Trophoblast cell (in vitro differentiated cells and primary cell): ENCODE measurements around the gene LDB2.

ENCODE experiments used
- DNase-seq, 2 donors: peaks; one replicate each; pipeline ENCODE4 v3.0.0-alpha.2; 2016
- H2AFZ ChIP-seq: 2 replicates; pipeline ENCODE4 v1.6.1; 2013; ENCODE audit warnings: low read length, moderate library complexity, mild to moderate bottlenecking; ENCODE audit not compliant: insufficient read depth, poor library complexity
- H2AK5ac ChIP-seq: 2 replicates; pipeline ENCODE4 v1.6.1; 2013; ENCODE audit warnings: mild to moderate bottlenecking, low read length
- H2BK120ac ChIP-seq: 2 replicates; pipeline ENCODE4 v1.6.1; 2013; ENCODE audit warnings: low read length, mild to moderate bottlenecking, moderate library complexity; ENCODE audit not compliant: insufficient read depth, poor library complexity
- H2BK12ac ChIP-seq: 2 replicates; pipeline ENCODE4 v1.6.1; 2013; ENCODE audit warnings: mild to moderate bottlenecking, low read length, moderate library complexity
- H2BK5ac ChIP-seq: 2 replicates; pipeline ENCODE4 v1.6.1; 2013; ENCODE audit warnings: low read length, low read depth, moderate library complexity, mild to moderate bottlenecking; ENCODE audit not compliant: poor library complexity
- H3K14ac ChIP-seq: 2 replicates; pipeline ENCODE4 v1.6.1; 2013; ENCODE audit warnings: mild to moderate bottlenecking, low read length
- H3K18ac ChIP-seq: 2 replicates; pipeline ENCODE4 v1.6.1; 2013; ENCODE audit warnings: mild to moderate bottlenecking, low read length
- H3K23ac ChIP-seq: 2 replicates; pipeline ENCODE4 v1.6.1; 2013; ENCODE audit warnings: low read length
- H3K27ac ChIP-seq: 2 replicates; pipeline ENCODE4 v1.5.1; 2013; ENCODE audit warnings: low read depth, mild to moderate bottlenecking, inconsistent platforms, low read length, moderate library complexity
- H3K27me3 ChIP-seq: 2 replicates; pipeline ENCODE4 v1.6.1; 2013; ENCODE audit warnings: inconsistent platforms, mild to moderate bottlenecking, low read length, moderate library complexity; ENCODE audit not compliant: insufficient read depth
- H3K36me3 ChIP-seq, 2 experiments: 1 replicate in 1 of 2; 2 replicates in 1 of 2; pipeline ENCODE4 v1.6.1; 2013; ENCODE audit warnings: low read length in 2 of 2, mild to moderate bottlenecking in 2 of 2, moderate library complexity in 1 of 2; ENCODE audit not compliant: insufficient read depth in 2 of 2, control insufficient read depth in 1 of 2
- H3K4ac ChIP-seq: 2 replicates; pipeline ENCODE4 v1.6.1; 2013; ENCODE audit warnings: low read depth, mild to moderate bottlenecking, low read length, moderate library complexity
- H3K4me1 ChIP-seq, 2 experiments: 1 replicate in 1 of 2; 2 replicates in 1 of 2; pipeline ENCODE4 v1.6.1; 2013; ENCODE audit warnings: low read length in 2 of 2, mild to moderate bottlenecking in 2 of 2, moderate library complexity in 1 of 2; ENCODE audit not compliant: insufficient read depth in 2 of 2, control insufficient read depth in 1 of 2
- H3K4me2 ChIP-seq: 2 replicates; pipeline ENCODE4 v1.6.1; 2013; ENCODE audit warnings: inconsistent platforms, mild to moderate bottlenecking, low read length, moderate library complexity
- H3K4me3 ChIP-seq: 2 replicates; pipeline ENCODE4 v1.5.1; 2013; ENCODE audit warnings: mild to moderate bottlenecking, low read depth, low read length, inconsistent platforms
- H3K79me1 ChIP-seq: one replicate; pipeline ENCODE4 v1.6.1; 2013; ENCODE audit warnings: low read length
- H3K79me2 ChIP-seq: 2 replicates; pipeline ENCODE4 v1.6.1; 2013; ENCODE audit warnings: low read length, mild to moderate bottlenecking; ENCODE audit not compliant: control insufficient read depth, insufficient read depth, poor library complexity
- H3K9ac ChIP-seq: 2 replicates; pipeline ENCODE4 v1.6.1; 2013; ENCODE audit warnings: mild to moderate bottlenecking, low read length
- H3K9me3 ChIP-seq: 2 replicates; pipeline ENCODE4 v1.6.1; 2013; ENCODE audit warnings: low read depth, mild to moderate bottlenecking, control low read depth, inconsistent platforms, low read length; ENCODE audit not compliant: insufficient read depth
- H4K12ac ChIP-seq: 2 replicates; pipeline ENCODE4 v1.6.1; 2013; ENCODE audit warnings: low read depth, mild to moderate bottlenecking, low read length, moderate library complexity
- H4K8ac ChIP-seq: 2 replicates; pipeline ENCODE4 v1.6.1; 2013; ENCODE audit warnings: low read depth, mild to moderate bottlenecking, low read length, moderate library complexity
- H4K91ac ChIP-seq: one replicate; pipeline ENCODE4 v1.6.1; 2013; ENCODE audit warnings: low read depth, mild to moderate bottlenecking, low read length, moderate library complexity
- WGBS: extraction: QIAGEN DNeasy Blood & Tissue Kit; methylation state at CpG from one replicate; pipeline ENCODE4 v1.1.7; 2013; ENCODE audit warnings: missing lambda C conversion rate; ENCODE audit not compliant: insufficient read length, insufficient coverage; ENCODE audit errors: extremely low coverage; 5-methylcytosine and 5-hydroxymethylcytosine counted together

Gene LDB2

GRCh38 chr4:16670727-16671126, 227.7 kb downstream of the LDB2 start:
- no peak overlapping the region for H2BK12ac ChIP-seq
- no peak overlapping the region for H2AFZ ChIP-seq
- no peak overlapping the region for H2AK5ac ChIP-seq
- no peak overlapping the region for H3K14ac ChIP-seq
- no peak overlapping the region for H2BK120ac ChIP-seq
- no peaks in the 10 kb centered on the region for H3K36me3 ChIP-seq
- H3K79me2 ChIP-seq, result no peaks in the 10 kb centered on the region
- no peak overlapping the region for H3K4me2 ChIP-seq
- no peak for DNase-seq
- no peak overlapping the region for H2BK5ac ChIP-seq
- whole genome bisulfite sequencing, result no CpG with 5 or more reads among the region's 1 CpG
- no peak overlapping the region for H4K8ac ChIP-seq
- H3K9me3 ChIP-seq, result no peaks in the 10 kb centered on the region
- no peak overlapping the region for H3K27ac ChIP-seq
- no peaks in the 10 kb centered on the region for H3K79me1 ChIP-seq
- H4K12ac ChIP-seq, result no peak overlapping the region
- no peak overlapping the region for H3K23ac ChIP-seq
- H3K18ac ChIP-seq, result no peak overlapping the region
- no peaks in the 10 kb centered on the region for H3K27me3 ChIP-seq
- no peak overlapping the region for H4K91ac ChIP-seq
- no peak overlapping the region for H3K4me3 ChIP-seq
- H3K4ac ChIP-seq, result no peak overlapping the region
- no peak overlapping the region for H3K9ac ChIP-seq
- H3K4me1 ChIP-seq, result no peaks in the 10 kb centered on the region

GRCh38 chr4:16669036-16669435, 229.4 kb downstream of the LDB2 start:
- no peak overlapping the region for H2AFZ ChIP-seq
- no peak overlapping the region for H3K4ac ChIP-seq
- H2BK120ac ChIP-seq, result no peak overlapping the region
- H3K27me3 ChIP-seq, result no peaks in the 10 kb centered on the region
- H3K18ac ChIP-seq, result no peak overlapping the region
- H4K91ac ChIP-seq, result no peak overlapping the region
- H4K12ac ChIP-seq, result no peak overlapping the region
- no peak overlapping the region for H3K4me3 ChIP-seq
- H3K4me1 ChIP-seq, result no peaks in the 10 kb centered on the region
- no peak overlapping the region for H4K8ac ChIP-seq
- H3K27ac ChIP-seq, result no peak overlapping the region
- no peak overlapping the region for H2AK5ac ChIP-seq
- no peaks in the 10 kb centered on the region for H3K9me3 ChIP-seq
- H3K14ac ChIP-seq, result no peak overlapping the region
- H2BK12ac ChIP-seq, result no peak overlapping the region
- no peaks in the 10 kb centered on the region for H3K79me2 ChIP-seq
- H3K4me2 ChIP-seq, result no peak overlapping the region
- H2BK5ac ChIP-seq, result no peak overlapping the region
- H3K36me3 ChIP-seq, result no peaks in the 10 kb centered on the region
- no peak overlapping the region for H3K9ac ChIP-seq
- H3K79me1 ChIP-seq, result no peaks in the 10 kb centered on the region
- DNase-seq, result no peak
- no peak overlapping the region for H3K23ac ChIP-seq

- WGBS, result no CpG with 5 or more reads among the region's 1 CpG
- H2AFZ ChIP-seq, result no peak overlapping the region
- H3K4me1 ChIP-seq, result no peaks in the 10 kb centered on the region
- H2BK120ac ChIP-seq, result no peak overlapping the region
- no peak overlapping the region for H3K4ac ChIP-seq
- H3K9me3 ChIP-seq, result no peaks in the 10 kb centered on the region
- no peak for DNase-seq
- no peaks in the 10 kb centered on the region for H3K79me2 ChIP-seq
- no peak overlapping the region for H3K4me3 ChIP-seq
- H3K4me2 ChIP-seq, result no peak overlapping the region
- H4K8ac ChIP-seq, result no peak overlapping the region
- no peak overlapping the region for H3K9ac ChIP-seq
- no peak overlapping the region for H3K14ac ChIP-seq
- no peak overlapping the region for H2AK5ac ChIP-seq
- no peaks in the 10 kb centered on the region for H3K36me3 ChIP-seq
- no peak overlapping the region for H4K91ac ChIP-seq
- H3K23ac ChIP-seq, result no peak overlapping the region
- H3K18ac ChIP-seq, result no peak overlapping the region
- H3K27me3 ChIP-seq, result no peaks in the 10 kb centered on the region
- H4K12ac ChIP-seq, result no peak overlapping the region
- no peak overlapping the region for H2BK5ac ChIP-seq
- H3K27ac ChIP-seq, result no peak overlapping the region
- H2BK12ac ChIP-seq, result no peak overlapping the region
- no peaks in the 10 kb centered on the region for H3K79me1 ChIP-seq
These were observed 230.0 kb downstream of the LDB2 start for GRCh38 chr4:16668488-16668887.

GRCh38 chr4:16667464-16667863, 231.0 kb downstream of the LDB2 start:
- Histone ChIP-seq H3K23ac (no peak overlapping the region), H2BK5ac (no peak overlapping the region), H3K36me3 (no peaks in the 10 kb centered on the region), H2BK120ac (no peak overlapping the region), H3K4me2 (no peak overlapping the region), H3K4me1 (no peaks in the 10 kb centered on the region), H2AK5ac (no peak overlapping the region), H2AFZ (no peak overlapping the region), H3K79me1 (no peaks in the 10 kb centered on the region), H3K9ac (no peak overlapping the region), H4K91ac (no peak overlapping the region), H3K4ac (no peak overlapping the region), H3K9me3 (no peaks in the 10 kb centered on the region), H3K18ac (no peak overlapping the region), H3K27me3 (no peaks in the 10 kb centered on the region), H4K12ac (no peak overlapping the region), H2BK12ac (no peak overlapping the region), H3K79me2 (no peaks in the 10 kb centered on the region), H3K27ac (no peak overlapping the region), H3K14ac (no peak overlapping the region), H3K4me3 (no peak overlapping the region), H4K8ac (no peak overlapping the region)
- peak in 1 of 2 donors; percentile 7 for DNase-seq
- WGBS, result no CpG with 5 or more reads among the region's 3 CpGs
